Pancreas (tissue), 10 donors: ENCODE measurements around the gene DAB2. TPM values are rescaled to one million over a fixed set of nuclear protein-coding genes. Genes with fewer than 3 reads are reported as not detected.

Source experiments
- ATAC-seq, 4 donors: fragments of 200-7000 bp; cut with Tn5 transposase; one replicate each; pipeline versions ENCODE4 v1.8.0 to v1.9.1; 2020; ENCODE audit warnings: mild to moderate bottlenecking in 4 of 4, moderate library complexity in 4 of 4
- DNase-seq, 6 donors: peaks; one replicate each; pipeline ENCODE4 v3.0.0-alpha.2; 2020
- FAIRE-seq: peaks from 2 replicates; lab custom pipeline; 2012; peaks lifted over from hg19 to GRCh38; lab: Jason Lieb, UNC
- H3K27ac ChIP-seq, 4 donors: fragments of 200-600 bp; sonication (generic); 1 replicate in 3 of 4; 2 replicates in 1 of 4; pipeline versions ENCODE4 v1.5.0 to v1.8.0; 2020
- H3K27me3 ChIP-seq, 4 donors: fragments of 200-600 bp; one replicate each; pipeline ENCODE4 v1.8.0; 2021
- H3K36me3 ChIP-seq, 3 donors: fragments of 200-600 bp; sonication (generic) in 1 of 3; one replicate each; pipeline versions ENCODE4 v1.5.0 to v1.8.0; 2020 to 2021
- H3K4me1 ChIP-seq, 3 donors: fragments of 200-600 bp; one replicate each; pipeline ENCODE4 v1.8.0; 2021
- H3K4me3 ChIP-seq, 4 donors: fragments of 200-600 bp; sonication (generic) in 2 of 4; one replicate each; pipeline versions ENCODE4 v1.5.0 to v1.8.0; 2020 to 2021
- H3K9me3 ChIP-seq, 4 donors: fragments of 200-600 bp; one replicate each; pipeline ENCODE4 v1.8.0; 2021
- CTCF ChIP-seq, 4 donors: fragments of 200-600 bp; sonication (generic) in 3 of 4; IDR thresholded peaks; one replicate each; pipeline versions ENCODE4 v1.5.0 to v1.8.0; 2021; ENCODE audit warnings: antibody characterized with exemption in 4 of 4
- WGBS, 2 donors: extraction: QIAGEN DNeasy Blood & Tissue Kit; methylation state at CpG; one replicate each; pipeline ENCODE4 v1.1.7; 2013; 5-methylcytosine and 5-hydroxymethylcytosine counted together
- intact Hi-C, 3 donors: fragments of 100-400 bp; cut with DNase I; formaldehyde crosslinking; loops; one replicate each; pipeline versions ENCODE4 v1.11.1 to v1.14.2; 2022
- polyA plus RNA-seq, 2 donors: library from polyadenylated mRNA; stranded (reverse); fragments of 200-250 nt; gene quantifications; one replicate each; pipeline ENCODE4 v1.2.3, GENCODE V29; 2013
- total RNA-seq, 6 donors: library from RNA; stranded (reverse); fragmentation: NEBNext Ultra II Directional in 4 of 6; extraction: Animal tissue kit (Norgen Biotek cat#: 25700) in 4 of 6; gene quantifications; one replicate each; pipeline versions ENCODE4 v1.2.1 to v1.2.4, GENCODE V29; 2021 to 2023
- donor health status: healthy with polysubstance abuse.
- donor health status: DM: no; HTN: no; CAD: no; lungs with moderate emphysema.
- donor health status: DM: no; HTN: no; CAD: no.
- donor health status: control.
- donor health status: control.
- donor health status: Bipolar disorder and iron deficiency.
- donor health status: DM: yes; HTN: yes; CAD: no.
- donor health status: DM: no; HTN: no; CAD: no.
- donor health status: DM: no; HTN: no; CAD: no.
- donor health status: DM: yes; HTN: yes; CAD: no.

Gene DAB2
- total and polyA plus RNA-seq, 8 donors: 12.0 to 53.3 (median 27.2) TPM

GRCh38 chr5:39426746-39427105, 1.9 kb upstream of the DAB2 start:
- H3K9me3 ChIP-seq: no peaks in the 10 kb centered on the region
- peak overlapping the region in 2 of 4 donors; percentile 15 to 80 for H3K27ac ChIP-seq
- intact Hi-C loops: no loop called here
- peaks cover 0 to 9% (median 7%) of the 10 kb centered on the region in 3 donors for H3K4me1 ChIP-seq
- TF ChIP-seq CTCF (IDR thresholded peaks at IDR 0.05): no peak
- peaks cover 0 to 17% (median 0%) of the 10 kb centered on the region in 4 donors for H3K27me3 ChIP-seq
- no peak overlapping the region for H3K4me3 ChIP-seq
- DNase-seq (no peak), ATAC-seq (no peak), FAIRE-seq (no peak)
- 9 to 11% methylated on average over 3 of the region's 3 CpGs for WGBS, 2 donors
- H3K36me3 ChIP-seq: no peaks in the 10 kb centered on the region

- TF ChIP-seq CTCF (IDR thresholded peaks at IDR 0.05): no peak
- Histone ChIP-seq H3K4me1 (peaks cover 0 to 9% (median 7%) of the 10 kb centered on the region in 3 donors), H3K27me3 (peaks cover 0 to 17% (median 0%) of the 10 kb centered on the region in 4 donors), H3K27ac (peak overlapping the region in 2 of 4 donors; percentile 58 to 80), H3K9me3 (no peaks in the 10 kb centered on the region), H3K36me3 (no peaks in the 10 kb centered on the region), H3K4me3 (no peak overlapping the region)
- WGBS, 2 donors: 18 to 31% methylated on average over 7 of the region's 7 CpGs
- DNase-seq: no peak
- intact Hi-C loops: no loop called here
- ATAC-seq: no peak
- FAIRE-seq: no peak
These were observed 1.4 kb upstream of the DAB2 start for GRCh38 chr5:39426051-39426745.

GRCh38 chr5:39423331-39423751, 1.4 kb downstream of the DAB2 start:
- peaks cover 0 to 16% (median 7%) of the 10 kb centered on the region in 3 donors for H3K4me1 ChIP-seq
- intact Hi-C loops: no loop called here
- H3K27ac ChIP-seq: peak overlapping the region in 2 of 4 donors; percentile 15 to 60
- H3K36me3 ChIP-seq: no peaks in the 10 kb centered on the region
- FAIRE-seq: no peak
- no peak for ATAC-seq
- TF ChIP-seq CTCF (IDR thresholded peaks at IDR 0.05): no peak
- no peaks in the 10 kb centered on the region for H3K9me3 ChIP-seq
- no peak for DNase-seq
- WGBS, 2 donors: 68 to 86% methylated on average over 2 of the region's 2 CpGs
- H3K4me3 ChIP-seq: peak overlapping the region in 2 of 4 donors; percentile 40 to 53
- H3K27me3 ChIP-seq: peaks cover 0 to 16% (median 0%) of the 10 kb centered on the region in 4 donors

- FAIRE-seq (no peak), DNase-seq (no peak), ATAC-seq (no peak)
- 46 to 54% methylated on average over 2 of the region's 2 CpGs for WGBS, 2 donors
- Histone ChIP-seq H3K27ac (peak overlapping the region in 2 of 4 donors; percentile 40 to 59), H3K36me3 (no peaks in the 10 kb centered on the region), H3K27me3 (peaks cover 0 to 11% (median 0%) of the 10 kb centered on the region in 4 donors), H3K4me3 (peak overlapping the region in 2 of 4 donors; percentile 40 to 53), H3K9me3 (no peaks in the 10 kb centered on the region), H3K4me1 (peaks cover 0 to 15% (median 7%) of the 10 kb centered on the region in 3 donors)
- intact Hi-C loops: no loop called here
- no peak for TF ChIP-seq CTCF (IDR thresholded peaks at IDR 0.05)
These were observed 2.0 kb downstream of the DAB2 start for GRCh38 chr5:39422728-39423285.
